ENCODE results near the gene FUBP3. TPM values are rescaled to one million over a fixed set of nuclear protein-coding genes. Genes with fewer than 3 reads are reported as not detected.

Gene FUBP3, protein sequence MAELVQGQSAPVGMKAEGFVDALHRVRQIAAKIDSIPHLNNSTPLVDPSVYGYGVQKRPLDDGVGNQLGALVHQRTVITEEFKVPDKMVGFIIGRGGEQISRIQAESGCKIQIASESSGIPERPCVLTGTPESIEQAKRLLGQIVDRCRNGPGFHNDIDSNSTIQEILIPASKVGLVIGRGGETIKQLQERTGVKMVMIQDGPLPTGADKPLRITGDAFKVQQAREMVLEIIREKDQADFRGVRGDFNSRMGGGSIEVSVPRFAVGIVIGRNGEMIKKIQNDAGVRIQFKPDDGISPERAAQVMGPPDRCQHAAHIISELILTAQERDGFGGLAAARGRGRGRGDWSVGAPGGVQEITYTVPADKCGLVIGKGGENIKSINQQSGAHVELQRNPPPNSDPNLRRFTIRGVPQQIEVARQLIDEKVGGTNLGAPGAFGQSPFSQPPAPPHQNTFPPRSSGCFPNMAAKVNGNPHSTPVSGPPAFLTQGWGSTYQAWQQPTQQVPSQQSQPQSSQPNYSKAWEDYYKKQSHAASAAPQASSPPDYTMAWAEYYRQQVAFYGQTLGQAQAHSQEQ
- total RNA-seq (2022; extraction: Qiagen RNA extraction; ENCODE audit: low read depth) = 51.0 to 56.8 TPM (median 52.4 TPM) in 5 replicates

GRCh38 chr9:130578865-130579737, at the start of gene FUBP3:
Gene FUBP3, plus strand, starts transcription at chr9:130579577. Its CDS starts 104 bp downstream, at chr9:130579681.

DNA sequence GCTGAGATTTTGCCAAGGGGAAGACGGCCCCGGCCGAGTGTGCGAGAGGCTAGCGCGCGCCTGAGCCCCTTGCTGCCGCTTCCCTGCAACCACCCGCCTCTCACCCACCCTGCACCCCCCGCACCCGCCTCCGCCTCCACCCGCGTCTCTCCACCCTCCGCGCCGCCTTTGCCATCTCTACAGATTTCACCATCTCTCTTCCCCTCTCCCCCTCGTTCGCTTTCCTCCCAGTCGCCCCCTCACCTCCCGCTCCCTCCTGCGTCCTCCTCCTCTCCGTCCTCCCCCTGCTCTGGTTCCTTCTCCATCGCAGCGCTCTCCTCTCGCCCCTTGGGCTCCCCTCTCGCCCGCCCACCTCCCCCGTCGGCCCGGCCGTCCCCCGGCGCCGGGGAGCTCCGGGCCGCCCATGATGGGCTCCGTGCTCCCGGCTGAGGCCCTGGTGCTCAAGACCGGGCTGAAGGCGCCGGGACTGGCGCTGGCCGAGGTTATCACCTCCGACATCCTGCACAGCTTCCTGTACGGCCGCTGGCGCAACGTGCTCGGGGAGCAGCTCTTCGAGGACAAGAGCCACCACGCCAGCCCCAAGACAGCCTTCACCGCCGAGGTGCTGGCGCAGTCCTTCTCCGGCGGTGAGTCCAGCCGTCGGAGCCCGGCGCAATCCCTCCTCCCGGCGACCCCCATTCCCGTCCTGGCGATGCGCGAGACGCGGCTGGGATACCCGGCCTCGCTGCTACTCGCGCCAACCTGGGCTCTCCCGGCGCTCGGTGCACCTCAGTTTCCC, 85.1 kb downstream of the FUBP3 start, which contains the start of gene PRDM12:
PRDM12 (plus strand) TSS at position 344 of the 778 bp plus-strand sequence; CDS start at position 404, 60 bp downstream.

Other genes starting within 250 kb of the FUBP3 start
- gene ASS1, start 134.6 kb upstream of the FUBP3 start, total RNA-seq (2022; extraction: Qiagen RNA extraction; ENCODE audit: low read depth) = 15.4 to 18.0 TPM (median 17.2 TPM) in 5 replicates
- gene PRDM12, start 85.0 kb downstream of the FUBP3 start, total RNA-seq (2022; extraction: Qiagen RNA extraction; ENCODE audit: low read depth) = 0.24 to 0.39 TPM (median 0.34 TPM) in 5 replicates
- 50.5 to 78.6 TPM (median 59.1 TPM) in 5 replicates for gene EXOSC2, start 114.2 kb downstream of the FUBP3 start, total RNA-seq (2022; extraction: Qiagen RNA extraction; ENCODE audit: low read depth)